ENCODE measurements around the gene SIGLEC7.
A peak's percentile ranks its signal among the peaks of the same experiment; 100 is the strongest.

The SIGLEC7 gene

GRCh38 chr19:51169283-51169918, 27.3 kb downstream of the SIGLEC7 start:
- peak; percentile 58 for DNase-seq (ENCODE audit: low spot score)

DNA sequence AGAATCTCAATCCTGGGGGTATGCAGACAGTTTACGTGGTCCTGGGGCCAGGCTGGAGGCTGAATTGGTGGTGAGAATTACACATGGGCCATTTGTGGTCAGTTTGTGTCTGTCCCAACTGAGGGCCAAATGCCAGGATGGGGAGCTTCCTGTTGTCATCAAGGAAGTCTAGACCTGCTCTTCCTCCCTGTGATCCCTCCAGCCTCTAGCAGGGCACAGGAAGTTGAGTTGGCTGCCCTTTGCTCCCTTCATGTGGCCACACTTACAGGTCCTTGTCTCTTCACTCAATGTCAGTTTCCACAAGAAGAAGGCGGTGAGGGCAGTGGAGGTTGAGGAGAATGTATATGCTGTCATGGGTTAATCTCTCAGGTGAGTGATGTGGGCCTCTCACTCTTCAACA, 30.1 kb downstream of the SIGLEC7 start:
- no peak for DNase-seq (ENCODE audit: low spot score)

DNA sequence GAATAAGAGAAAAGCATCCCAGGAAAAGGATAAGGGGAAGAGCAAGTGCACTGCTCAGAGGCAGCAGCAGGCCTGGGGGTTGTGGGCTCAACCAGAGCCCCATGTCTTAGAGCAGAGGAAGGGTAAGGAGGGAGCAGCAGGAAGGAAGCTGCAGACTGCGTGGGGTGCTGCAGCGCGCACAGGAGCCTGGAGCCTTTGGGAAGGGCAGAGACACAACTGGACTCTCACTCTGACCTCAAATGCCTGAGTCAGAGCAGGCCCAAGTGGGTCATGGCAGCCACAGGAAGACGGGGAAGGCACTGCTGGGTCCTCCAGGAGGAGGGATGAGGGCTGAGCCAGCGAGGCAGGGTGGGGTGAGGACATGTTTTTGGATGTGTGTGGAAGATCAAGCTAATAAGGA, 31.6 kb downstream of the SIGLEC7 start:
- no peak for DNase-seq (ENCODE audit: low spot score)

DNA sequence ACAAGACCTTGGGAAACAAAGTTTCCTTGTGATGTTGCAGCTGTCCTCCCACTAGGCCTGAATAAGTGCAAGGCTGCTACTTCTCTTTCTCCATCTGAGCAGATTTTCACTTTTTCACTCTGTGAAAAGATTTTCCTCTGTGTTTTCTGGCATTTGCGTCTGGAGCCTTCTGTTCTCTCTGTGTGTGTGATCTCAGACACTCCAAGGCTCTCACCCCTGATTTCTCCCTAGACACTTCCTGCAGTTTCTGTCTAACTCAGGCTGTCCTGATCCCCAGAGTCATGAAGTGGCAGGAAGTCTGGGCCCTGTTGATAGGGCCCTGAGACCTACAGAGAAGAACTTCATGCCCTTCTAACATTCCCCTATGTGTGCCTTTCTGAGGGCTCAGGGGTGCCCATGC, 37.2 kb downstream of the SIGLEC7 start:
- no peak for DNase-seq (ENCODE audit: low spot score)

DNA sequence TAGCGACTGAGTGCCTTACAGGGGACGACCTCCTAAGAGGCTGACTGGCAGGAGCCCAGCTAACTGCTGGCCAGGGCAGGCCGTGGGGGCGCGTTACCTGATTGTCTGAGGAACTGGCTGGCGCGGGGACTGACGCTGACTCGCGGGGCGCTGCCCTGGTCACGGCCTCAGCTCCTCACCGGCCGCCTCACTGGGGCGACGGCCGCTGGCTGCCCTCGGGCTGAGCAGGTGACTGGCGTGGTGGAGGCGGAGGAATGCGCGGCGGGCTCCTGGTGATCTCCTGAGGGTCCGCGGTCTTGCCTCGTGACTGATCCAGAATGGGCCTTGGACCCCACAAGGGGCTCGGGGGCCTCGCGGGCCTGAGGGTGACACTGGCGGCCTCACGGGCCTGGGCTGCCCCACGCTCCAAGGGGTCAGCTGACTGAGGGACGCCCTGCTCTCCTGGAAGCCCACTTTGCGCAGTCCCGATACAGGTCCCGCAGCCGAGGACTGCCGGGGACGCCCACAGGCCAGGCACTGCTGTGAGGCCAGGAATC, 39.3 kb downstream of the SIGLEC7 start:
- no peak for DNase-seq (ENCODE audit: low spot score)

- DNase-seq (ENCODE audit: low spot score), result no peak
Observed at GRCh38 chr19:51181913-51182419, 39.9 kb downstream of the SIGLEC7 start.

- no peak for DNase-seq (ENCODE audit: low spot score)
Observed at GRCh38 chr19:51183629-51184028, 41.5 kb downstream of the SIGLEC7 start.

DNA sequence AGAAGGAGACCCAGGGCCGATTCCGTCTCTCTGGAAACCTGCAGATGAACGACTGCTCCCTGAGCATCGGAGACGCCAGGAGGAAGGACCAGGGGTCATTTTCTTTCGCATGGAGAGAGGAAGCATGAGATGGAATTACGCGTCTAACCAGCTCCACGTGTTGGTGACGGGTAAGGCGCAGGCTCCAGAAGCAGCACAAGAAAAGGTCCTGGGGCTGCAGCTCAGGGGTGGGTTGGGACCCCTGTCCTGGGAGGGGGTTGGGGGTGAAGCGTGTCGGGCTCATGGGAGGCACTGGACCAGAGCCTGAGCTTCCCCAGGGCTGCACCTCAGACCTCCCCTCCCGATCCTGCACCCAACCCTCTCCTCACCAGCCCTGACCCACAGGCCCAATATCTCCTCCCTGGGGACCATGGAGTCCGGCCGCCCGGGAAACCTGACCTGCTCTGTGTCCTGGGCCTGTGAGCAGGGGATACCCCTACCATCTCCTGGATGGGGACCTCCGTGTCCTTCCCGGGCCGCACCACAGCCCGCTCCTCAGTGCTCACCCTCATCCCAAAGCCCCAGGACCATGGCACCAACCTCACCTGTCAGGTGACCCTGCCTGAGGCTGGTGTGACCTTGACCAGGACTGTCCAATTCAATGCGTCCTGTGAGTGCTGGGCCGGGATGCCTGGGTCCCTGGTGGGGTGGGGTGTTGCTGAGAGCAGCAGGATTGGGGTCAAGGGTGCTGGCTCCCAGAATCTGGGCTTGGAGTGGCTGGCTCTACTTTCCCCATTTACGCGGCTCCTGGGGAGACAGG, 43.2 kb downstream of the SIGLEC7 start:
- DNase-seq (ENCODE audit: low spot score), result no peak

- DNase-seq (ENCODE audit: low spot score), result no peak
Observed at GRCh38 chr19:51185868-51186215, 43.7 kb downstream of the SIGLEC7 start.

- DNase-seq (ENCODE audit: low spot score), result no peak
Observed at GRCh38 chr19:51186323-51186722, 44.2 kb downstream of the SIGLEC7 start.

DNA sequence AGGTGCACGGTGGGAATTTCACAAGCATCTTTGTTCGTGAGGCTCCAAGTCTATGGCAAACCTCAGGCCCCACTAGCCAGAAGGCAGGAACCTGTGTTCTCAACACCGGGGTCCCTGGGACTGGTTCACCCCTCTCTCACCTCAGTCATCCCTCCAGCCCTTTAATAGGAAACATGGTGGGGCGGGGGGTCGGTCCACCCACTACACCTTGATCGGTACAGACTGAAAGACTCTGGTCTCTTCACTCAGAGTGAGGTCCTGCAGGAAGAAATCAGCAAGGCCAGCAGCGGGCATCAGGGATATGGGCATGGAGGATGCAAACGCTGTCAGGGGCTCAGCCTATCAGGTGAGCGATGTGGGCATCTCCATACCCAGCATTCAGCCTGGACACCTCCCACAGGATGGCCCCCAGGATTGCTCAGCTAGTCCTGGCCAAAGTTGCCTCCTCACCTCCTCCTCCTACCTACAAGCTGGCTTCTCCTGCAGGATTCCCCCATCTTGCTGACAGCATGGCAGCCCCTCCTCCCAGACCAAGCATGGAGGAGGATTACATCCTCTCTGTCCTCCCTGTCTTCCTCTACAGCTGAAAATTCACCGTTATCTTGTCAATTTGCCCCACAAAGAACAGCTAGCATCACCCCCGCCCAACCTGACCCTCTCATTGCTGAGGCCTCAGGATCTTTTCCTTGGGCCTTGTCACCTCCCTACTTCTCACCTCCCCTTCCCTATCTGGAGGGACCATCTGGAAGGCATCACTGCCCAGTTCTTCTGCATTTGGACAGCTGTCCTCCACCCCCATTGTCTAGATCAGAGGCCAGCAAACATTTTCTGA, 45.5 kb downstream of the SIGLEC7 start:
- no peak for DNase-seq (ENCODE audit: low spot score)

DNA sequence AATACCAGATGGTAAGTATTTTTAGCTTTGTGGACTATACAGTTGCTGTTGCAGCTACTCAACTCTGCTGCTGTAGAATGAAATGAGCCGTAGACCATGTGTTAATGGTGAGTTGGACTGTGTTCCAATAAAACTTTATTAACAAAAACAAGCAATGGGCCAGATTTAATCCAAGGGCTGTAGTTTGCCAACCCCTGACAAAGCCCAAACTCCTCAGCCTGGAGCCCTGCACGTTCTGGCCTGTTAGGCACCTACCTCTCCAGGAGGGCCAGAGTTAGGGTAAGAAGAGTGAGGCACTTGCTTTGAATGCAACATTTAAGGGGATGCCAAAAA, 46.1 kb downstream of the SIGLEC7 start:
- no peak for DNase-seq (ENCODE audit: low spot score)

DNA sequence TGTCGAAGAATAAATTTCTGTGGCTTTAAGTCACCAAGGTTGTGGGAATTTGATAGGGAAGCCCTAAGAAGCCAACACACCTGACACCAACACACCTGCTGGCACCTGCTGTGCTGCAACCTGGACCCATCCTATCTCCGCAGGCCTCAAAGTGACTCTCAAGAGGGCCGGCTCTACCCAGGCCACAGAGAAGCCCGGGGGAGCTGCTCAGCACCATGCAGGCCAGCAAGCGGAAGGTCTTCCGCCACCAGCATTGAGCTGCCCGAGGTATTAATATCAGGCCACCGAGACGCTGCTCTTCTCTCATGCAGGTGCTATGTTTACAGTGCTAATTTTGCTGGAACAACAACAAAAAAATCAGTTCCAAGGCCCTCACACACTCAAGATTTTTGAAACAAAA, 50.6 kb downstream of the SIGLEC7 start:
- no peak for DNase-seq (ENCODE audit: low spot score)

GRCh38 chr19:51194527-51195315, 52.6 kb downstream of the SIGLEC7 start:
- no peak for DNase-seq (ENCODE audit: low spot score)

DNA sequence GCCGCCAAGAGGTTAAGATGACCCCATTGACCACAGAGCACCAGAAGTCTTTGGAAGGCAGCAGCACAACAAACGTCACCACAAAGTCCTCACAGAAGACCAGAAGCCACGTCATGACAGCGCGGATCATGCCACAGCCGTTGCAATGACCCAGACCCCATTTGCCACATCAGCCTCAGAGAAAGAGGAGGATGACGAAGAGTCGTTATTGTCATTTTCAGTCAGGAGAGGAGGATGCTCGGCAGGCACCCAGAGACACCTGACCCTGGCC, 53.1 kb downstream of the SIGLEC7 start:
- DNase-seq (ENCODE audit: low spot score), result no peak

- no peak for DNase-seq (ENCODE audit: low spot score)
Observed at GRCh38 chr19:51195616-51196015, 53.5 kb downstream of the SIGLEC7 start.

DNA sequence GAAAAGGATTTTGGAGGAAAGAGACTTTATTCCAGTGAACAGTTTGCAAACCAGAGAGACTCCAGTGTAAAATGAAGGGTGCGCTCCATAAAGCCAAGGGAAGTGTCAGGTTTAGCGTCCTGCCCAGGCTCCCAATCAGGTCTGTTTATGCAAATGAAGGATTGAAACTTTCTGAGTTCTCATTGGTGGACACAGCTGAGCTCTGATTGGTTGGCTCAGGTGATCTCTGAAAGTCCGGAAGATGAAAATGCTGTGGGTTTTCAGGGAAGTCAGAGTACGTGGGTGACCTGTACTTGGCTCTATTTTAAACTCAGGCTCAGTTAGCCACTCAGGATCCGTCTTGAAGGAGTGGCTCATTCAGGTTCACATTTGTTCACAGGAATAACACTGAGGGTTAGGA, 54.1 kb downstream of the SIGLEC7 start:
- DNase-seq (ENCODE audit: low spot score), result no peak

- no peak for DNase-seq (ENCODE audit: low spot score)
Observed at GRCh38 chr19:51198641-51199040, 56.5 kb downstream of the SIGLEC7 start.

GRCh38 chr19:51200071-51200666, 58.1 kb downstream of the SIGLEC7 start:
- no peak for DNase-seq (ENCODE audit: low spot score)

- DNase-seq (ENCODE audit: low spot score), result no peak
Observed at GRCh38 chr19:51201712-51202111, 59.6 kb downstream of the SIGLEC7 start.
